GM19372 (cell line): ENCODE results near the gene H6PD.

ENCODE experiments used
- ATAC-seq: cut with Tn5 transposase; IDR thresholded peaks from one replicate; pipeline ENCODE4 v1.9.1; 2021; ENCODE audit warnings: mild to moderate bottlenecking, low read depth, moderate library complexity; ENCODE audit not compliant: unreplicated experiment

The H6PD gene

GRCh38 chr1:9203511-9203982 lies 31.0 kb upstream of the H6PD start:
- ATAC-seq, result no peak

- no peak for ATAC-seq
These were observed 30.3 kb upstream of the H6PD start for GRCh38 chr1:9204156-9204720.

DNA sequence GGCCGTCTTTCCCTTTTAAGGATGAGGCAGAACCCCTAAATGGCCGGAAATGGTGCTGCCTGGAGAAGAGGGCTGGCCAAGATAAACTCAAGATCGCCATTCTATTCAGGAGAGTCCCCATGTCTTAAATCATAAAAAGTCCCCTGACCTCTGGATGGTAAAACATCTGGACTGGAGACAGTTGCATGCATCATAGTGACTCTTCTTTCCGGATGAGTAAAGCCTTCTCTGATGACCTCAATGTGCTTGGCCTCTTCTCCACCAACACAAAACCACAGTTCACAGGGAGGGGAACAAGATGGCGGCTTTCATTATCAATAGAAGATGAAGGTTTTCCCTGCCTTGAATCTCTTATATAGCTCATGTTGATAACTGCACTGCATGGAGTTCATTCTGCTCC lies 27.5 kb upstream of the H6PD start:
- no peak for ATAC-seq

- no peak for ATAC-seq
These were observed 26.9 kb upstream of the H6PD start for GRCh38 chr1:9207715-9208114.

- no peak for ATAC-seq
These were observed 23.2 kb upstream of the H6PD start for GRCh38 chr1:9211291-9211811.

- no peak for ATAC-seq
These were observed 21.8 kb upstream of the H6PD start for GRCh38 chr1:9212735-9213134.

GRCh38 chr1:9213956-9214355 lies 20.6 kb upstream of the H6PD start:
- ATAC-seq, result no peak

GRCh38 chr1:9218917-9219316 lies 15.7 kb upstream of the H6PD start:
- ATAC-seq, result no peak

- ATAC-seq, result no peak
These were observed 11.5 kb upstream of the H6PD start for GRCh38 chr1:9222846-9223625.

- ATAC-seq, result no peak
These were observed 9.7 kb upstream of the H6PD start for GRCh38 chr1:9224664-9225410.

DNA sequence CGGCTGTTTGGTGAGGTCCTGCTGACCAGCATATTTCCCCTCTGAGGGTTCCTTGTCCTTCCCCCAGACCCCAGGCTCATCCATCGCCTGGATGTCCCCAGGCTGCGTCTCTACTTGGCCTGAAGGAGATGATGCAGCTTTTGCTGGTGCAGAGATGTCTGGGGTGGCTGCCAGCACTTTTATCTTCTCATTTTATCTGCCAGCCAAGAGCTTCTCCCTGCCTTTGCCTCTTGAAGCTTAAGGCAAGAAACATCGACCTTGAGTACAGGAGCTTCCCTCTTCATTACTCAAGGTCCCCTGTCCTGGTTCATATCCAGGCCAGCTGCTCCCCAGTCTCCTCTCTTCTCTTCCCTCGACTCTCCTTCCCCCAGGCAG lies 9.2 kb upstream of the H6PD start:
- no peak for ATAC-seq

GRCh38 chr1:9228609-9229008 lies 6.0 kb upstream of the H6PD start:
- ATAC-seq, result no peak

- ATAC-seq, result no peak
These were observed 5.0 kb upstream of the H6PD start for GRCh38 chr1:9229549-9229948.

DNA sequence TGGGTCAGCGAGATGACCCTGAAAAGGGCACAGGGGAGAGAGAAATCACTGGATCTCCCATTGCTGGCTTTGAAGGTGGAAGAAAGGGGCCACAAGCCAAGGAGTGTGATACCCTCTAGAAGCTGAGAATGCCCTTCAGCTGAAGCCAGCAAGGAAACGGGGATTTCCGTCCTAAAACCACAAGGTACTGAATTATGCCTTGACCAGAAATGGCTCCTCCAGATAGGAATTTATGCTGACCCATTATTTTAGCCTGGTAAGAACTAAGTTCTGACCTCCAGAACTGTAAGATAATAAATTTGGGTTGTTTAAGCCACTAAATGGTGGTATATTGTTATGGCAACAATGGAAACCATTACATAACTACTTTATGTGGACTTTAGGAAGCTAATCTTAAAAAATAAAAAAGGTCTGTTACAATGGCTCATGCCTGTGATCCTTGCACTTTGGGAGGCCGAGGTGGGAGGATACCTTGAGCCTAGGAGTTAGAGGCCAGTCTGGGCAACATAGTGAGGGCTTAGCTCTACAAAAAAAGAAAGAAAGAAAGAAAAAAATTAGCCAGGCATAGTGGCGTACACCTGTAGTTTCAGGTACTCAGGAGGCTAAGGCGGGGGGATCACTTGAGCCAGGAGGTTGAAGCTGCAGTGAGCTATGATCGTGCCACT lies 3.6 kb upstream of the H6PD start:
- ATAC-seq, result no peak

- ATAC-seq, result no peak
These were observed 2.8 kb upstream of the H6PD start for GRCh38 chr1:9231648-9232332.

DNA sequence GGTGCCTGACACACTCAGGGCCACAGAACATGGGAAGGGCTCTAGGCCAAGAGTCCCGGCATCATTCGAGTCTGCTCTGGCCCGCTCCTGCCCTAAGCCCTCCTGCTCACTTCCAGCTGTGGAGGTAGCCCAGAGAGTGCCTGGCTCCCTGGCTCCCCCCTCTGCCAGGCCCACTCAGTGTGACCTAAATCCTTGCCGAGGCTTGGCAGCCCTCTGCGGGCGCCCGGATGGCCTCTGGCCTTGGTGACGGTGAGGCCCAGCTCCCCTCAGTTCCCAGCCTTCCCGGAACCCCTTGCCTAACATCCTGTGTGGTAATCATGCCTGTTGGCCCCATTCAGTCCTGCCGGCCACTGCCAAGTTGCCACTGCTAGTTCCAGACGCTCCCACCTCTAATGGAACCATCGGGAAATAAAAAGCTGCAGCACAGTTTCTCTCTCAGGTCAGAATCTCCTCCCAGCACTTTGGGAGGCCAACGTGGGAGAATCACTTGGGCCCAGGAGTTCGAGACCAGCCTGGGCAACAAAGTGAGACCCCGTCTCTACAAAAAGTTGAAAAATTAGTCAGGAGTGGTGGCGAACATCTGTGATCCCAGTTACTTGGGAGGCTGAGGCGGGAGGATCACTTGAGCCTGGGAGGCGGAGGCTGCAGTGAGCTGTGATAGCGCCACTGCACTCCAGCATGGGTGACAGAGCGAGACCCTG lies 1.2 kb upstream of the H6PD start:
- no peak for ATAC-seq

- no peak for ATAC-seq
These were observed 692 bp upstream of the H6PD start for GRCh38 chr1:9233942-9234222.

- no peak for ATAC-seq
These were observed 504 bp downstream of the H6PD start for GRCh38 chr1:9235096-9235459.

GRCh38 chr1:9235560-9235959 lies 986 bp downstream of the H6PD start:
- ATAC-seq, result no peak

GRCh38 chr1:9238134-9238533 lies 3.6 kb downstream of the H6PD start:
- ATAC-seq, result no peak
